Measurements from ENCODE around the gene MBD6. TPM values are rescaled to one million over a fixed set of nuclear protein-coding genes. Genes with fewer than 3 reads are reported as not detected.

Gene MBD6
- total and polyA plus RNA-seq, 2 of the 4 experiments (the other 2 are of a cell fraction) = 0.90 to 9.3 TPM

- Histone ChIP-seq H4K5ac (ENCODE audit: low read depth, low read length) (no peak overlapping the region), H2BK120ac (ENCODE audit: low read depth, low read length) (0 out of 2 replicates have a peak overlapping the region, but pooled peaks have one; percentile 40), H3K4me2 (ENCODE audit: low read depth, low read length) (peak overlapping the region; percentile 64), H2BK15ac (ENCODE audit: low read depth, low read length) (no peak overlapping the region), H2AK5ac (ENCODE audit: low read depth, low read length) (no peak overlapping the region), H3K9me3 (ENCODE audit: control insufficient read depth, insufficient read depth, low read length) (no peaks in the 10 kb centered on the region), H3K27ac (ENCODE audit: insufficient read depth, low read length) (no peak overlapping the region), H3K9ac (ENCODE audit: low read depth, low read length) (no peak overlapping the region), H3K56ac (ENCODE audit: extremely low read depth, insufficient read depth, low read length) (no peak overlapping the region), H3K9me1 (ENCODE audit: insufficient read depth, low read length) (peaks cover 19% of the 10 kb centered on the region), H3K18ac (ENCODE audit: low read depth, low read length) (no peak overlapping the region), H3K27me3 (ENCODE audit: control insufficient read depth, insufficient read depth, low read length) (peaks cover 42% of the 10 kb centered on the region), H2BK20ac (ENCODE audit: low read depth, low read length) (no peak overlapping the region), H3K4me3 (ENCODE audit: insufficient read depth, low read depth, low read length) (peak overlapping the region; percentile 51), H2AFZ (replicated peaks; ENCODE audit: low read length, poor library complexity) (peak overlapping the region; percentile 82), H3K14ac (replicated peaks; ENCODE audit: low read depth, low read length) (no peak overlapping the region), H2AK9ac (replicated peaks; ENCODE audit: low read depth, low read length, poor library complexity) (no peak overlapping the region), H2BK5ac (ENCODE audit: low read depth, low read length, poor library complexity, severe bottlenecking) (no peak overlapping the region), H3K79me1 (ENCODE audit: low read depth in 1 of 2, low read length in 2 of 2) (peaks cover 12 to 28% of the 10 kb centered on the region in 2 experiments; a peak in 3 of 4 replicates), H3K23ac (ENCODE audit: low read depth, low read length) (no peak overlapping the region), H4K20me1 (ENCODE audit: insufficient read depth, low read length) (peaks cover 16% of the 10 kb centered on the region), H3K4ac (ENCODE audit: low read depth, low read length) (no peak overlapping the region), H4K8ac (ENCODE audit: low read depth in 2 of 2, low read length in 2 of 2) (peak overlapping the region in 1 of 2 experiments; percentile 56; a peak in 1 of 4 replicates), H3K4me1 (ENCODE audit: control insufficient read depth, insufficient read depth, low read length) (peaks cover 12% of the 10 kb centered on the region), H3K36me3 (ENCODE audit: control insufficient read depth, insufficient read depth, low read length) (peaks cover 4% of the 10 kb centered on the region), H4K91ac (ENCODE audit: insufficient read depth, low read depth, low read length) (no peak overlapping the region)
- 40% methylated on average over 4 of the region's 13 CpGs; no CpG with 5 or more reads in 1 of the 2 experiments for WGBS, 2 experiments (ENCODE audit: extremely low coverage in 2 of 2, insufficient read length in 1 of 2)
- dilution Hi-C loops (cut with HindIII; ENCODE audit: low sequenced_read_pairs, unreplicated experiment) (no loop called here), in situ Hi-C loops (cut with MboI; ENCODE audit: low sequenced_read_pairs) (no loop called here), intact Hi-C loops (cut with micrococcal nuclease) (no loop called here)
- ATAC-seq (ENCODE audit: low read depth) (no peak), DNase-seq (no peak)
- ChIA-PET POLR2A (ENCODE audit: unreplicated experiment) (no interaction called here), CTCF (no interaction called here)
- no TSS peak for BruUV-seq (replicated peaks)
- TF ChIP-seq FOS (IDR thresholded peaks at IDR 0.05; ENCODE audit: low read depth, low read length) (no peak), RAD21 (IDR thresholded peaks at IDR 0.05; ENCODE audit: low read length) (no peak)
- TF ChIP-seq, protein P1, sequence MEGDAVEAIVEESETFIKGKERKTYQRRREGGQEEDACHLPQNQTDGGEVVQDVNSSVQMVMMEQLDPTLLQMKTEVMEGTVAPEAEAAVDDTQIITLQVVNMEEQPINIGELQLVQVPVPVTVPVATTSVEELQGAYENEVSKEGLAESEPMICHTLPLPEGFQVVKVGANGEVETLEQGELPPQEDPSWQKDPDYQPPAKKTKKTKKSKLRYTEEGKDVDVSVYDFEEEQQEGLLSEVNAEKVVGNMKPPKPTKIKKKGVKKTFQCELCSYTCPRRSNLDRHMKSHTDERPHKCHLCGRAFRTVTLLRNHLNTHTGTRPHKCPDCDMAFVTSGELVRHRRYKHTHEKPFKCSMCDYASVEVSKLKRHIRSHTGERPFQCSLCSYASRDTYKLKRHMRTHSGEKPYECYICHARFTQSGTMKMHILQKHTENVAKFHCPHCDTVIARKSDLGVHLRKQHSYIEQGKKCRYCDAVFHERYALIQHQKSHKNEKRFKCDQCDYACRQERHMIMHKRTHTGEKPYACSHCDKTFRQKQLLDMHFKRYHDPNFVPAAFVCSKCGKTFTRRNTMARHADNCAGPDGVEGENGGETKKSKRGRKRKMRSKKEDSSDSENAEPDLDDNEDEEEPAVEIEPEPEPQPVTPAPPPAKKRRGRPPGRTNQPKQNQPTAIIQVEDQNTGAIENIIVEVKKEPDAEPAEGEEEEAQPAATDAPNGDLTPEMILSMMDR (conservative IDR thresholded peaks at IDR 0.05; ENCODE audit: low read depth, low read length) = no peak
Measured at GRCh38 chr12:57549203-57549908, 26.7 kb downstream of the MBD6 start.
